ENCODE data around the gene EHMT2.
"Not testable (repeated sequence)": the region's sequence is repeated elsewhere in the genome, so short reads cannot be mapped to it uniquely, and the experiment has no call there.

- TF ChIP-seq CTCF, REST (IDR thresholded peaks at IDR 0.05): not testable (repeated sequence)
Observed at GRCh38 chr6:31906727-31907126, 9.2 kb upstream of the EHMT2 start.

All from A549 (cell line).